Endothelial cell of umbilical vein (primary cell): ENCODE measurements around the gene CIB4. TPM values are rescaled to one million over a fixed set of nuclear protein-coding genes. Genes with fewer than 3 reads are reported as not detected.

Experiments
- BruUV-seq: library from RNA; stranded (reverse); fragments of 400-500 nt; replicated peaks from 2 replicates; lab custom pipeline; 2021; lab: Mats Ljungman, UMichigan
- CTCF ChIA-PET: fragments of 300-600, 350-600 bp; sonication (Branson Sonifier 250); formaldehyde crosslinking; loops from one replicate; lab custom pipeline; 2021; ENCODE audit warnings: antibody characterized with exemption, inconsistent platforms; lab: Charles Lee
- POLR2A ChIA-PET: fragments of 300-600, 350-600 bp; sonication (Branson Sonifier 250); formaldehyde crosslinking; loops from one replicate; lab custom pipeline; 2021; ENCODE audit warnings: antibody characterized with exemption, inconsistent platforms; lab: Charles Lee
- DNase-seq: peaks from one replicate; pipeline ENCODE4 v3.0.0-alpha.2; 2011; ENCODE audit warnings: low read depth, low spot score
- FAIRE-seq: peaks from 2 replicates; lab custom pipeline; 2011; peaks lifted over from hg19 to GRCh38; lab: Jason Lieb, UNC
- H2AFZ ChIP-seq: 2 replicates; pipeline ENCODE4 v1.6.0; 2012; ENCODE audit warnings: low read depth, low read length, control low read depth, inconsistent platforms
- H3K27ac ChIP-seq: 2 replicates; pipeline ENCODE4 v1.5.1; 2011; ENCODE audit warnings: low read depth, mild to moderate bottlenecking, control low read depth, low read length, moderate library complexity; ENCODE audit not compliant: insufficient read depth
- H3K27me3 ChIP-seq, 2 experiments: 2 replicates each; pipeline versions ENCODE4 v1.6.0 to v1.6.1; 2011; ENCODE audit warnings: low read length in 2 of 2, mixed read lengths in 1 of 2; ENCODE audit not compliant: control insufficient read depth in 2 of 2, insufficient read depth in 2 of 2
- H3K36me3 ChIP-seq, 2 experiments: 2 replicates in 1 of 2; 3 replicates in 1 of 2; pipeline ENCODE4 v1.5.1; 2011; ENCODE audit warnings: low read length in 2 of 2, mild to moderate bottlenecking in 1 of 2, moderate library complexity in 1 of 2; ENCODE audit not compliant: control insufficient read depth in 2 of 2, insufficient read depth in 2 of 2; ENCODE audit errors: extremely low read depth in 1 of 2
- H3K4me1 ChIP-seq: 3 replicates; pipeline ENCODE4 v1.5.1; 2011; ENCODE audit warnings: mild to moderate bottlenecking, low read length; ENCODE audit not compliant: control insufficient read depth, insufficient read depth; ENCODE audit errors: extremely low read depth
- H3K4me2 ChIP-seq: 2 replicates; pipeline ENCODE4 v1.6.1; 2011; ENCODE audit warnings: low read length, control low read depth, mixed read lengths; ENCODE audit not compliant: insufficient read depth
- H3K4me3 ChIP-seq, 3 experiments: fragments of 200-600 bp in 1 of 3; sonication (generic), shearing (Covaris generic) in 1 of 3; replicated peaks in 1 of 3; 2 replicates each; pipeline ENCODE4 v1.5.1; 2011 to 2016; ENCODE audit warnings: control low read depth in 3 of 3, low read length in 3 of 3, mild to moderate bottlenecking in 2 of 3, inconsistent platforms in 1 of 3, low read depth in 1 of 3, moderate library complexity in 1 of 3; ENCODE audit not compliant: insufficient read depth in 1 of 3
- H3K79me2 ChIP-seq: 2 replicates; pipeline ENCODE4 v1.6.0; 2012; ENCODE audit warnings: low read length, inconsistent platforms; ENCODE audit not compliant: control insufficient read depth, insufficient read depth
- H3K9ac ChIP-seq: replicated peaks from 2 replicates; pipeline ENCODE3; 2011; ENCODE audit warnings: low read length, control low read depth; ENCODE audit not compliant: insufficient read depth; ENCODE audit errors: extremely low read depth
- H3K9me1 ChIP-seq: replicated peaks from 3 replicates; pipeline ENCODE4 v1.6.0; 2011; ENCODE audit warnings: mild to moderate bottlenecking, low read length; ENCODE audit not compliant: control insufficient read depth, insufficient read depth; ENCODE audit errors: extremely low read depth
- H3K9me3 ChIP-seq: replicated peaks from 2 replicates; pipeline ENCODE4 v1.5.1; 2012; ENCODE audit warnings: low read length, inconsistent platforms; ENCODE audit not compliant: control insufficient read depth, insufficient read depth
- H4K20me1 ChIP-seq: replicated peaks from 2 replicates; pipeline ENCODE3; 2011; ENCODE audit warnings: mild to moderate bottlenecking, low read length; ENCODE audit not compliant: control insufficient read depth, insufficient read depth; ENCODE audit errors: extremely low read depth
- EZH2 ChIP-seq: IDR thresholded peaks from 2 replicates; pipeline ENCODE4 v1.6.1; 2012; ENCODE audit warnings: borderline replicate concordance, low read depth, mild to moderate bottlenecking, moderate library complexity, low read length, inconsistent platforms; ENCODE audit not compliant: severe bottlenecking
- FOS ChIP-seq: IDR thresholded peaks from 2 replicates; pipeline ENCODE4 v1.6.1; 2011; ENCODE audit warnings: mild to moderate bottlenecking, low read length, moderate library complexity, borderline replicate concordance; ENCODE audit not compliant: insufficient read depth
- GATA2 ChIP-seq: IDR thresholded peaks from 2 replicates; pipeline ENCODE4 v1.7.0; 2011; ENCODE audit warnings: low read depth, mild to moderate bottlenecking, moderate library complexity, mixed read lengths, low read length; ENCODE audit not compliant: insufficient read length, insufficient read depth
- JUN ChIP-seq: IDR thresholded peaks from 2 replicates; pipeline ENCODE4 v1.6.1; 2011; ENCODE audit warnings: borderline replicate concordance, low read depth; ENCODE audit not compliant: insufficient read length, insufficient read depth
- MYC ChIP-seq: IDR thresholded peaks from one replicate; pipeline ENCODE4 v1.6.1; 2011; ENCODE audit warnings: mild to moderate bottlenecking, low read depth, low read length
- POLR2A ChIP-seq: IDR thresholded peaks from 2 replicates; pipeline ENCODE4 v1.6.1; 2012; ENCODE audit warnings: low read depth, mild to moderate bottlenecking, control low read depth, low read length
- POLR2AphosphoS5 ChIP-seq: IDR thresholded peaks from 2 replicates; pipeline ENCODE4 v1.6.1; 2012; ENCODE audit warnings: low read depth, mild to moderate bottlenecking, control low read depth, low read length, moderate library complexity; ENCODE audit not compliant: insufficient read depth
- dilution Hi-C: fragments of 300-500 bp; cut with MboI; formaldehyde crosslinking; loops from one replicate; pipeline ENCODE4 v1.15.0; 2019; ENCODE audit warnings: low sequenced_read_pairs; ENCODE audit not compliant: extremely low pct_ligation_motif_present
- intact Hi-C: fragments of 100-400 bp; cut with micrococcal nuclease; formaldehyde crosslinking; loops from one replicate; pipeline ENCODE4 v1.10.0; 2022
- polyA plus RNA-seq, 4 experiments: library from polyadenylated mRNA; depleted of rRNA in 3 of 4; stranded (reverse) in 3 of 4; unstranded in 1 of 4; fragments of >200 nt; gene quantifications; 2 replicates each; pipeline versions ENCODE4 v1.2.1 to v1.2.3, GENCODE V29; 2011 to 2012; ENCODE audit warnings: missing spikeins in 1 of 4
- total RNA-seq: library from RNA; stranded (reverse); gene quantifications from 2 replicates; pipeline ENCODE4 v1.2.3, GENCODE V29; 2021
- TF ChIP-seq, protein P1 (sequence below), 2 donors: IDR thresholded peaks; 1 replicate in 1 of 2; 2 replicates in 1 of 2; pipeline ENCODE4 v1.5.1; 2011; ENCODE audit warnings: low read length in 2 of 2, mild to moderate bottlenecking in 2 of 2, moderate library complexity in 2 of 2, control low read depth in 1 of 2, inconsistent platforms in 1 of 2, low read depth in 1 of 2; ENCODE audit not compliant: insufficient read depth in 1 of 2; ENCODE audit errors: extremely low read depth in 1 of 2
- TF ChIP-seq, protein P2 (sequence below): IDR thresholded peaks from 2 replicates; pipeline ENCODE4 v1.6.1; 2011; ENCODE audit not compliant: insufficient read depth, insufficient read length

The CIB4 gene
- total and polyA plus RNA-seq, 2 donors (not counting 3 experiments of a cell fraction or from before 2014, with no cell fraction given): not detected

DNA sequence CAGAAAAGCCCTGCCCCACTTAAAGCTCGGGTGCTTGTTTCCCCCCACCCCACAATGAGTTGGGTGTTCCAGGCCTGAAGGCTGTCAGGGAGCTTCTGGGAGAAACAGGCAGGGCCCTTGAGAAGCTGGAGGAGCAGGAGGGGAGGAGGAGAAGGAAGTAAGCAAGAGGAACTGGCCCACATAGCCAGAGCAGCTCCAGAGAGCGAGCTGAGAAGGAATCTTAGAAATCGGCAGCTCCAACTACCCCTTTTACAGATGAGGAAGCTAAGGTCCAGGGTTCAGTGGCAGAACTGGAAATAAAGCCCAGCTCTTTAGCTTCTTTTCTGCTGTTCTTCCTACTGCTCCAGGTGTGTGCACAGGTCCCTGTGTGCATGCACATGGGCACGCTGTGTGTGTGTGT lies 38.7 kb upstream of the CIB4 start:
- FAIRE-seq (no peak), DNase-seq (no peak)
- no peaks in the 10 kb centered on the region for H3K4me1 ChIP-seq
- no peak overlapping the region for H3K27ac ChIP-seq
- no peak overlapping the region for H3K4me3 ChIP-seq
- ChIA-PET POLR2A (no interaction called here), CTCF (no interaction called here)
- dilution Hi-C loops: no loop called here
- BruUV-seq: no TSS peak
- H2AFZ ChIP-seq: no peak overlapping the region
- H3K9ac ChIP-seq: no peak overlapping the region
- peaks cover 3 to 8% of the 10 kb centered on the region in 2 experiments for H3K27me3 ChIP-seq
- intact Hi-C loops: no loop called here
- H3K36me3 ChIP-seq: no peaks in the 10 kb centered on the region
- no peaks in the 10 kb centered on the region for H3K79me2 ChIP-seq
- H4K20me1 ChIP-seq: no peaks in the 10 kb centered on the region
- no peaks in the 10 kb centered on the region for H3K9me1 ChIP-seq
- no peak overlapping the region for H3K4me2 ChIP-seq
- TF ChIP-seq, protein P1, sequence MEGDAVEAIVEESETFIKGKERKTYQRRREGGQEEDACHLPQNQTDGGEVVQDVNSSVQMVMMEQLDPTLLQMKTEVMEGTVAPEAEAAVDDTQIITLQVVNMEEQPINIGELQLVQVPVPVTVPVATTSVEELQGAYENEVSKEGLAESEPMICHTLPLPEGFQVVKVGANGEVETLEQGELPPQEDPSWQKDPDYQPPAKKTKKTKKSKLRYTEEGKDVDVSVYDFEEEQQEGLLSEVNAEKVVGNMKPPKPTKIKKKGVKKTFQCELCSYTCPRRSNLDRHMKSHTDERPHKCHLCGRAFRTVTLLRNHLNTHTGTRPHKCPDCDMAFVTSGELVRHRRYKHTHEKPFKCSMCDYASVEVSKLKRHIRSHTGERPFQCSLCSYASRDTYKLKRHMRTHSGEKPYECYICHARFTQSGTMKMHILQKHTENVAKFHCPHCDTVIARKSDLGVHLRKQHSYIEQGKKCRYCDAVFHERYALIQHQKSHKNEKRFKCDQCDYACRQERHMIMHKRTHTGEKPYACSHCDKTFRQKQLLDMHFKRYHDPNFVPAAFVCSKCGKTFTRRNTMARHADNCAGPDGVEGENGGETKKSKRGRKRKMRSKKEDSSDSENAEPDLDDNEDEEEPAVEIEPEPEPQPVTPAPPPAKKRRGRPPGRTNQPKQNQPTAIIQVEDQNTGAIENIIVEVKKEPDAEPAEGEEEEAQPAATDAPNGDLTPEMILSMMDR (IDR thresholded peaks at IDR 0.05; ENCODE audit: extremely low read depth in 1 of 2, insufficient read depth in 1 of 2, low read depth in 1 of 2, low read length in 2 of 2): no peak
- TF ChIP-seq EZH2 (no peak), FOS (no peak), GATA2 (no peak), POLR2AphosphoS5 (no peak), POLR2A (no peak), MYC (no peak), JUN (no peak)
- TF ChIP-seq, protein P2, sequence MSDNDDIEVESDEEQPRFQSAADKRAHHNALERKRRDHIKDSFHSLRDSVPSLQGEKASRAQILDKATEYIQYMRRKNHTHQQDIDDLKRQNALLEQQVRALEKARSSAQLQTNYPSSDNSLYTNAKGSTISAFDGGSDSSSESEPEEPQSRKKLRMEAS: no peak
- no peaks in the 10 kb centered on the region for H3K9me3 ChIP-seq
